ENCODE data around the gene DCP2.
"Not testable (repeated sequence)": the region's sequence is repeated elsewhere in the genome, so short reads cannot be mapped to it uniquely, and the experiment has no call there.

DCP2 gene

GRCh38 chr5:112957036-112957808 is 19.4 kb upstream of the DCP2 start:
- H3K4me3 ChIP-seq (ENCODE audit: low read depth, low read length): peak overlapping the region; percentile 1; the same call in 1 of the 2 replicates
- TF ChIP-seq, protein P1, sequence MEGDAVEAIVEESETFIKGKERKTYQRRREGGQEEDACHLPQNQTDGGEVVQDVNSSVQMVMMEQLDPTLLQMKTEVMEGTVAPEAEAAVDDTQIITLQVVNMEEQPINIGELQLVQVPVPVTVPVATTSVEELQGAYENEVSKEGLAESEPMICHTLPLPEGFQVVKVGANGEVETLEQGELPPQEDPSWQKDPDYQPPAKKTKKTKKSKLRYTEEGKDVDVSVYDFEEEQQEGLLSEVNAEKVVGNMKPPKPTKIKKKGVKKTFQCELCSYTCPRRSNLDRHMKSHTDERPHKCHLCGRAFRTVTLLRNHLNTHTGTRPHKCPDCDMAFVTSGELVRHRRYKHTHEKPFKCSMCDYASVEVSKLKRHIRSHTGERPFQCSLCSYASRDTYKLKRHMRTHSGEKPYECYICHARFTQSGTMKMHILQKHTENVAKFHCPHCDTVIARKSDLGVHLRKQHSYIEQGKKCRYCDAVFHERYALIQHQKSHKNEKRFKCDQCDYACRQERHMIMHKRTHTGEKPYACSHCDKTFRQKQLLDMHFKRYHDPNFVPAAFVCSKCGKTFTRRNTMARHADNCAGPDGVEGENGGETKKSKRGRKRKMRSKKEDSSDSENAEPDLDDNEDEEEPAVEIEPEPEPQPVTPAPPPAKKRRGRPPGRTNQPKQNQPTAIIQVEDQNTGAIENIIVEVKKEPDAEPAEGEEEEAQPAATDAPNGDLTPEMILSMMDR (IDR thresholded peaks at IDR 0.05; ENCODE audit: control insufficient read depth, extremely low read depth, insufficient read depth): no peak

DNA sequence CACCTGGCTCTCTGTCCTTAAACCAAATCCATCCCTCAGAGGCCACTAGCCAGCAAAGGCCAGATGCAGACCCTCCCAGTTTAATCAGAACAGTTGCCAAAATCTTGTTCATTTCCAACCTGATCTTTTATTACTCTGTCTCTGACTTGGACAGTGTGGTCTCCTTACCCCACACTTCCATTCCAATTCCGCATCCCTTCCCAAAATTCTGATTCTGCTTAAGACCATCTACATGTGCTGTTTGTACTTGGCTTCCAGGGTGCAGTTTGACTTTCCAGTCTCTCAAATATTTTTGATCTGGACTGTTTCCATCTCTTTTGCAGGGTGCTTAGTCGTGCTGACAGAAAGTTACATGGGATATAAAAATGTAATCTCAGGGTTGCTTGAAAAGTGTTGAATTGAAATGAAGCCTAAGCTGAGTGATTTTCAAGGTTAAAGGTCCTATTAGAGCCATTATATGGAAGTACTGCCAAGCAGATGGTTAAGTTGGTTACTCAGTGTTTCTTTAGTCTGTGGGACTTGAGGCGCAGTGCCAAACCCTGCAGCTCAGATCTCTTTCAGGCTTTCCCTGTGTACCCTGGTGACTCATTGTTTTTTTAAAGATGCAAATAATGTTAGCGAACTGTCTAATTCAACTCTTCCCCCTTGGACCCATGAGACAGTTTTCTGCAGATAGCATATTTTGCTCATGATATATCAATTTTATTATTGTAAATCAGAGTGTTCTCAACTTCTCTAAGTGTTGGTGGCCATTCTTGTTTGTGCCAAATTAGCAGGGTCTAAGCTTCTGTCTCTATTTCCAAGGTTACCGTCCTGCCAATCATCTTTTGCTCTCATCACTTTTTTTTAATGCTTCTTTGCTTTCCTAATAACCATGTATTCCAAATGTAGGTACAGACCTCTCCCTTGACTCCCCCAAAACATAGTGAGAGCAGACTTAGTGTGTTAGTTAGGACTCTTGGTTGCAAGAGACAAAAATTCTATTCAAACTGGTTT is 18.2 kb upstream of the DCP2 start:
- peak overlapping the region; percentile 1 for H3K4me3 ChIP-seq (ENCODE audit: low read depth, low read length)
- peak; percentile 96 for DNase-seq (ENCODE audit: low read depth)
- TF ChIP-seq, protein P1 (IDR thresholded peaks at IDR 0.05; ENCODE audit: control insufficient read depth, extremely low read depth, insufficient read depth): no peak

More at GRCh38 chr5:112957036-112957808, 19.4 kb upstream of the DCP2 start:
- peak; percentile 86 for DNase-seq (ENCODE audit: low read depth)

- not testable (repeated sequence) for H3K4me3 ChIP-seq (ENCODE audit: low read depth, low read length); DNase-seq (ENCODE audit: low read depth)
Measured at GRCh38 chr5:112959872-112960271, 16.7 kb upstream of the DCP2 start.

- H3K4me3 ChIP-seq (ENCODE audit: low read depth, low read length): no peak overlapping the region
- TF ChIP-seq, protein P1 (IDR thresholded peaks at IDR 0.05; ENCODE audit: control insufficient read depth, extremely low read depth, insufficient read depth): no peak
- no peak for DNase-seq (ENCODE audit: low read depth)
Measured at GRCh38 chr5:112960315-112960714, 16.3 kb upstream of the DCP2 start.

DNA sequence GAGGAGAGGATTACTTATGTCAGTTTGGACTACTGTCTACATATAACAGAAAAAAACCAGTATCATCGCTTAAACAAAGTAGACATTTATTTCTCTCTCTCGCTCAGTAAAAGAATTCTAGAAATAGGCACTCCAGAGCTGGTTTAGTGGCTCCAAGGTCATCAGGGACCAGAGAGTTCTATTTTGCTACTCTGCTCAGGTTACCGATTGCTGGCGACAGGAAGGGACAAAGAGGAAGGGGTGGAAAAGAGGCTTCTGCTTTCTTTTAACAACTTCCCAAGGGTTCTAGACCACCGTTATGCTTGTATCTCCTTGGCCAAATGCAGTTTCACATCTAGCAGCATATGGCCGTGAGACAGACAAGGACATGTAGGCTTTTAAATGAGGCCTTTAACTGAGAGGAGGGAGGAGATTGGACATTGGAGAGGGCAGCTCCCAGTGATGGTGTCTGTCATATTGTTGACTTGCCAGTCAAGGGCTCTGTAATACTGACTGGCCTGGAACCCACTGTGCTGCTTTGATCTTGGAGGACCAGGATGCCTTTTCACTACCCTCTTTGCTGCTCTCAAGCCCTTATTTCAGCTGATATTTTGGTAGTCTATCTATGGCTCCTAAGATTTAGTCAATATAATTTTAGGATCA is 15.6 kb upstream of the DCP2 start:
- no peak for DNase-seq (ENCODE audit: low read depth)
- TF ChIP-seq, protein P1 (IDR thresholded peaks at IDR 0.05; ENCODE audit: control insufficient read depth, extremely low read depth, insufficient read depth): no peak

DNA sequence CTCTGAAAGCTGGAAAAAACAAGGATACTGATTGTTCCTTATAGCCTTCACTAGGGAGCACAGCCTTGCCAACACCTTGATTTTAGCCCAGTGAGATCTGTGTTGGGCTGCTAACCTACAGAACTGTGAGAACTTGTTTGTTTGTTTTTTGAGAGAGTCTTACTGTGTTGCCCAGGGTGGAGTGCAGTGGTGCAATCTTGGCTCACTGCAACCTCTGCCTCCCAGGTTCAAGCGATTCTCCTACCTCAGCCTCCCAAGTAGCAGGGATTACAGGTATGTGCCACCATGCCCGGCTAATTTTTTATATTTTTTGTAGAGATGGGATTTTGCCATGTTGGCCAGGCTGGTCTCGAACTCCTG is 13.2 kb upstream of the DCP2 start:
- DNase-seq (ENCODE audit: low read depth): not testable (repeated sequence)

More for the DNA sequence above, 15.6 kb upstream of the DCP2 start:
- no peak overlapping the region for H3K4me3 ChIP-seq (ENCODE audit: low read depth, low read length)

GRCh38 chr5:112965733-112966306 is 10.8 kb upstream of the DCP2 start:
- DNase-seq (ENCODE audit: low read depth): no peak
- H3K4me3 ChIP-seq (ENCODE audit: low read depth, low read length): no peak overlapping the region
- TF ChIP-seq, protein P1 (IDR thresholded peaks at IDR 0.05; ENCODE audit: control insufficient read depth, extremely low read depth, insufficient read depth): no peak

More for the DNA sequence above, 13.2 kb upstream of the DCP2 start:
- not testable (repeated sequence) for H3K4me3 ChIP-seq (ENCODE audit: low read depth, low read length)
